H1 (cell line): Measurements from ENCODE around the gene CPLX1. TPM values are rescaled to one million over a fixed set of nuclear protein-coding genes. Genes with fewer than 3 reads are reported as not detected.

Source experiments
- GTF2F1 ChIP-seq: IDR thresholded peaks from 2 replicates; pipeline ENCODE4 v1.6.1; 2012; ENCODE audit warnings: low read depth, low read length, improper control_type of control experiment, borderline replicate concordance
- JUN ChIP-seq: IDR thresholded peaks from 2 replicates; pipeline ENCODE4 v1.6.1; 2011; ENCODE audit warnings: low read depth, mild to moderate bottlenecking, improper control_type of control experiment, low read length
- MAX ChIP-seq: IDR thresholded peaks from 2 replicates; pipeline ENCODE4 v1.6.1; 2012; ENCODE audit warnings: inconsistent platforms
- polyA plus RNA-seq, 7 experiments: library from polyadenylated mRNA; depleted of rRNA in 3 of 7; stranded (reverse) in 5 of 7; unstranded in 2 of 7; fragments of >200 nt in 5 of 7; fragments of 200-250 nt in 2 of 7; gene quantifications; 1 replicate in 5 of 7; 2 replicates in 1 of 7; 4 replicates in 1 of 7; pipeline versions ENCODE4 v1.2.1 to v1.2.3, GENCODE V29; 2011 to 2013; ENCODE audit warnings: missing spikeins in 2 of 7, mixed read lengths in 2 of 7
- total RNA-seq: library from RNA; stranded (reverse); fragmentation: NEBNext Ultra II Directional; extraction: Animal tissue kit (Norgen Biotek cat#: 25700); gene quantifications from 2 replicates; pipeline ENCODE4 v1.2.1, GENCODE V29; 2021
- TF ChIP-seq, protein P1 (sequence below): fragments of 300-600 bp; sonication (generic); IDR thresholded peaks from 2 replicates; pipeline ENCODE4 v1.7.1; 2012; ENCODE audit warnings: low read length, moderate library complexity, mild to moderate bottlenecking, inconsistent platforms; ENCODE audit not compliant: insufficient replicate concordance
- TF ChIP-seq, protein P2 (sequence below): IDR thresholded peaks from 2 replicates; pipeline ENCODE4 v1.6.1; 2011; ENCODE audit warnings: low read length, improper control_type of control experiment
- TF ChIP-seq, protein P3 (sequence below), 3 experiments: IDR thresholded peaks; 1 replicate in 2 of 3; 2 replicates in 1 of 3; pipeline versions ENCODE4 v1.5.1 to v1.6.1; 2011; ENCODE audit warnings: low read length in 3 of 3, mild to moderate bottlenecking in 3 of 3, inconsistent platforms in 2 of 3, low read depth in 1 of 3, moderate library complexity in 1 of 3; ENCODE audit not compliant: insufficient read depth in 1 of 3; ENCODE audit errors: control extremely low read depth in 1 of 3

Gene CPLX1
- total and polyA plus RNA-seq, 2 of the 8 experiments (the other 6 are each of a cell fraction or from before 2014, with no cell fraction given) = 0.32 to 0.56 TPM

DNA sequence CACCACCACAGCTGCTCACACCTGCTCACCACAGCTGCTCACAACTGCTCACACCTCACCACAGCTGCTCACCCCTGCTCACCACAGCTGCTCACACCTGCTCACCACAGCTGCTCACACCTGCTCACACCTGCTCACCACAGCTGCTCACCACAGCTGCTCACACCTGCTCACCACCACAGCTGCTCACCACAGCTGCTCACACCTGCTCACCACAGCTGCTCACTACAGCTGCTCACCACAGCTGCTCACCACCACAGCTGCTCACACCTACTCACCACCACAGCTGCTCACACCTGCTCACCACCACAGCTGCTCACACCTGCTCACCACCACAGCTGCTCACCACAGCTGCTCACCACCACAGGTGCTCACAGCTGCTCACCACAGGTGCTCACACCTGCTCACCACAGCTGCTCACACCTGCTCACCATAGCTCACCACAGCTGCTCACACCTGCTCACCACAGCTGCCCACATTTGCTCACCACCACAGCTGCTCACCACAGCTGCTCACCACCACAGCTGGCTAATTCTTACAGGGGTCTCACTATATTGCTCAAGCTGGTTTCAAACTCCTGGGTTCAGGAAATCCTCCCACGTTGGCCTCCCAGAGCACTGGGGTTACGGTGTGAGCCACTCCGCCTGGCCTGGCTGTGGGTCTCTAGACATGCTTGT, 30.4 kb upstream of the CPLX1 start (continued):
- TF ChIP-seq GTF2F1 (no peak), JUN (no peak), MAX (no peak)
- TF ChIP-seq, protein P1, sequence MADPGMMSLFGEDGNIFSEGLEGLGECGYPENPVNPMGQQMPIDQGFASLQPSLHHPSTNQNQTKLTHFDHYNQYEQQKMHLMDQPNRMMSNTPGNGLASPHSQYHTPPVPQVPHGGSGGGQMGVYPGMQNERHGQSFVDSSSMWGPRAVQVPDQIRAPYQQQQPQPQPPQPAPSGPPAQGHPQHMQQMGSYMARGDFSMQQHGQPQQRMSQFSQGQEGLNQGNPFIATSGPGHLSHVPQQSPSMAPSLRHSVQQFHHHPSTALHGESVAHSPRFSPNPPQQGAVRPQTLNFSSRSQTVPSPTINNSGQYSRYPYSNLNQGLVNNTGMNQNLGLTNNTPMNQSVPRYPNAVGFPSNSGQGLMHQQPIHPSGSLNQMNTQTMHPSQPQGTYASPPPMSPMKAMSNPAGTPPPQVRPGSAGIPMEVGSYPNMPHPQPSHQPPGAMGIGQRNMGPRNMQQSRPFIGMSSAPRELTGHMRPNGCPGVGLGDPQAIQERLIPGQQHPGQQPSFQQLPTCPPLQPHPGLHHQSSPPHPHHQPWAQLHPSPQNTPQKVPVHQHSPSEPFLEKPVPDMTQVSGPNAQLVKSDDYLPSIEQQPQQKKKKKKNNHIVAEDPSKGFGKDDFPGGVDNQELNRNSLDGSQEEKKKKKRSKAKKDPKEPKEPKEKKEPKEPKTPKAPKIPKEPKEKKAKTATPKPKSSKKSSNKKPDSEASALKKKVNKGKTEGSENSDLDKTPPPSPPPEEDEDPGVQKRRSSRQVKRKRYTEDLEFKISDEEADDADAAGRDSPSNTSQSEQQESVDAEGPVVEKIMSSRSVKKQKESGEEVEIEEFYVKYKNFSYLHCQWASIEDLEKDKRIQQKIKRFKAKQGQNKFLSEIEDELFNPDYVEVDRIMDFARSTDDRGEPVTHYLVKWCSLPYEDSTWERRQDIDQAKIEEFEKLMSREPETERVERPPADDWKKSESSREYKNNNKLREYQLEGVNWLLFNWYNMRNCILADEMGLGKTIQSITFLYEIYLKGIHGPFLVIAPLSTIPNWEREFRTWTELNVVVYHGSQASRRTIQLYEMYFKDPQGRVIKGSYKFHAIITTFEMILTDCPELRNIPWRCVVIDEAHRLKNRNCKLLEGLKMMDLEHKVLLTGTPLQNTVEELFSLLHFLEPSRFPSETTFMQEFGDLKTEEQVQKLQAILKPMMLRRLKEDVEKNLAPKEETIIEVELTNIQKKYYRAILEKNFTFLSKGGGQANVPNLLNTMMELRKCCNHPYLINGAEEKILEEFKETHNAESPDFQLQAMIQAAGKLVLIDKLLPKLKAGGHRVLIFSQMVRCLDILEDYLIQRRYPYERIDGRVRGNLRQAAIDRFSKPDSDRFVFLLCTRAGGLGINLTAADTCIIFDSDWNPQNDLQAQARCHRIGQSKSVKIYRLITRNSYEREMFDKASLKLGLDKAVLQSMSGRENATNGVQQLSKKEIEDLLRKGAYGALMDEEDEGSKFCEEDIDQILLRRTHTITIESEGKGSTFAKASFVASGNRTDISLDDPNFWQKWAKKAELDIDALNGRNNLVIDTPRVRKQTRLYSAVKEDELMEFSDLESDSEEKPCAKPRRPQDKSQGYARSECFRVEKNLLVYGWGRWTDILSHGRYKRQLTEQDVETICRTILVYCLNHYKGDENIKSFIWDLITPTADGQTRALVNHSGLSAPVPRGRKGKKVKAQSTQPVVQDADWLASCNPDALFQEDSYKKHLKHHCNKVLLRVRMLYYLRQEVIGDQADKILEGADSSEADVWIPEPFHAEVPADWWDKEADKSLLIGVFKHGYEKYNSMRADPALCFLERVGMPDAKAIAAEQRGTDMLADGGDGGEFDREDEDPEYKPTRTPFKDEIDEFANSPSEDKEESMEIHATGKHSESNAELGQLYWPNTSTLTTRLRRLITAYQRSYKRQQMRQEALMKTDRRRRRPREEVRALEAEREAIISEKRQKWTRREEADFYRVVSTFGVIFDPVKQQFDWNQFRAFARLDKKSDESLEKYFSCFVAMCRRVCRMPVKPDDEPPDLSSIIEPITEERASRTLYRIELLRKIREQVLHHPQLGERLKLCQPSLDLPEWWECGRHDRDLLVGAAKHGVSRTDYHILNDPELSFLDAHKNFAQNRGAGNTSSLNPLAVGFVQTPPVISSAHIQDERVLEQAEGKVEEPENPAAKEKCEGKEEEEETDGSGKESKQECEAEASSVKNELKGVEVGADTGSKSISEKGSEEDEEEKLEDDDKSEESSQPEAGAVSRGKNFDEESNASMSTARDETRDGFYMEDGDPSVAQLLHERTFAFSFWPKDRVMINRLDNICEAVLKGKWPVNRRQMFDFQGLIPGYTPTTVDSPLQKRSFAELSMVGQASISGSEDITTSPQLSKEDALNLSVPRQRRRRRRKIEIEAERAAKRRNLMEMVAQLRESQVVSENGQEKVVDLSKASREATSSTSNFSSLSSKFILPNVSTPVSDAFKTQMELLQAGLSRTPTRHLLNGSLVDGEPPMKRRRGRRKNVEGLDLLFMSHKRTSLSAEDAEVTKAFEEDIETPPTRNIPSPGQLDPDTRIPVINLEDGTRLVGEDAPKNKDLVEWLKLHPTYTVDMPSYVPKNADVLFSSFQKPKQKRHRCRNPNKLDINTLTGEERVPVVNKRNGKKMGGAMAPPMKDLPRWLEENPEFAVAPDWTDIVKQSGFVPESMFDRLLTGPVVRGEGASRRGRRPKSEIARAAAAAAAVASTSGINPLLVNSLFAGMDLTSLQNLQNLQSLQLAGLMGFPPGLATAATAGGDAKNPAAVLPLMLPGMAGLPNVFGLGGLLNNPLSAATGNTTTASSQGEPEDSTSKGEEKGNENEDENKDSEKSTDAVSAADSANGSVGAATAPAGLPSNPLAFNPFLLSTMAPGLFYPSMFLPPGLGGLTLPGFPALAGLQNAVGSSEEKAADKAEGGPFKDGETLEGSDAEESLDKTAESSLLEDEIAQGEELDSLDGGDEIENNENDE = no peak
- TF ChIP-seq, protein P2, sequence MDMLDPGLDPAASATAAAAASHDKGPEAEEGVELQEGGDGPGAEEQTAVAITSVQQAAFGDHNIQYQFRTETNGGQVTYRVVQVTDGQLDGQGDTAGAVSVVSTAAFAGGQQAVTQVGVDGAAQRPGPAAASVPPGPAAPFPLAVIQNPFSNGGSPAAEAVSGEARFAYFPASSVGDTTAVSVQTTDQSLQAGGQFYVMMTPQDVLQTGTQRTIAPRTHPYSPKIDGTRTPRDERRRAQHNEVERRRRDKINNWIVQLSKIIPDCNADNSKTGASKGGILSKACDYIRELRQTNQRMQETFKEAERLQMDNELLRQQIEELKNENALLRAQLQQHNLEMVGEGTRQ = no peak
- TF ChIP-seq, protein P3, sequence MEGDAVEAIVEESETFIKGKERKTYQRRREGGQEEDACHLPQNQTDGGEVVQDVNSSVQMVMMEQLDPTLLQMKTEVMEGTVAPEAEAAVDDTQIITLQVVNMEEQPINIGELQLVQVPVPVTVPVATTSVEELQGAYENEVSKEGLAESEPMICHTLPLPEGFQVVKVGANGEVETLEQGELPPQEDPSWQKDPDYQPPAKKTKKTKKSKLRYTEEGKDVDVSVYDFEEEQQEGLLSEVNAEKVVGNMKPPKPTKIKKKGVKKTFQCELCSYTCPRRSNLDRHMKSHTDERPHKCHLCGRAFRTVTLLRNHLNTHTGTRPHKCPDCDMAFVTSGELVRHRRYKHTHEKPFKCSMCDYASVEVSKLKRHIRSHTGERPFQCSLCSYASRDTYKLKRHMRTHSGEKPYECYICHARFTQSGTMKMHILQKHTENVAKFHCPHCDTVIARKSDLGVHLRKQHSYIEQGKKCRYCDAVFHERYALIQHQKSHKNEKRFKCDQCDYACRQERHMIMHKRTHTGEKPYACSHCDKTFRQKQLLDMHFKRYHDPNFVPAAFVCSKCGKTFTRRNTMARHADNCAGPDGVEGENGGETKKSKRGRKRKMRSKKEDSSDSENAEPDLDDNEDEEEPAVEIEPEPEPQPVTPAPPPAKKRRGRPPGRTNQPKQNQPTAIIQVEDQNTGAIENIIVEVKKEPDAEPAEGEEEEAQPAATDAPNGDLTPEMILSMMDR (IDR thresholded peaks at IDR 0.05; ENCODE audit: control extremely low read depth in 1 of 3, insufficient read depth in 1 of 3, low read depth in 1 of 3, low read length in 3 of 3) = no peak
